HCT116 (cell line): Measurements from ENCODE around the gene ACRV1. TPM values are rescaled to one million over a fixed set of nuclear protein-coding genes. Genes with fewer than 3 reads are reported as not detected.

Experiments
- ATAC-seq: fragments of 200-7000 bp; cut with Tn5 transposase; 2 replicates; pipeline ENCODE4 v1.9.1; 2020; ENCODE audit warnings: mild to moderate bottlenecking, moderate library complexity
- BruUV-seq: library from RNA; stranded (reverse); fragments of 400-500 nt; replicated peaks from 2 replicates; lab custom pipeline; 2021; lab: Mats Ljungman, UMichigan
- CTCF ChIA-PET: fragments of 300-600 bp; sonication (Branson Sonifier 250); formaldehyde crosslinking; loops from one replicate; lab custom pipeline; 2021; ENCODE audit warnings: antibody characterized with exemption; lab: Charles Lee
- POLR2A ChIA-PET: fragments of 300-600, 350-600 bp; sonication (Branson Sonifier 250); formaldehyde crosslinking; loops from one replicate; lab custom pipeline; 2021; ENCODE audit warnings: antibody characterized with exemption; lab: Charles Lee
- RAD21 ChIA-PET, 2 experiments: fragments of 300-600 bp; sonication (Branson Sonifier 250); formaldehyde crosslinking; loops; one replicate each; lab custom pipeline; 2023; ENCODE audit warnings: low total read pairs in 2 of 2; ENCODE audit not compliant: uncharacterized antibody in 2 of 2, unreplicated experiment in 2 of 2, low non-redundant PET in 1 of 2; lab: Charles Lee
- DNase-seq: peaks from one replicate; pipeline ENCODE4 v3.0.0-alpha.2; 2010; ENCODE audit warnings: low read depth, low spot score
- H2AFZ ChIP-seq: fragments of 200-600 bp; shearing (Covaris generic), sonication (generic); 2 replicates; pipeline ENCODE4 v1.6.1; 2017; ENCODE audit warnings: low read depth, mixed run types, mixed read lengths, antibody characterized with exemption, low read length; ENCODE audit not compliant: poor library complexity, severe bottlenecking
- H3K27ac ChIP-seq: 2 replicates; pipeline ENCODE4 v1.5.1; 2012; ENCODE audit warnings: low read depth, low read length
- H3K27me3 ChIP-seq: fragments of 200-600 bp; sonication (generic); 2 replicates; pipeline ENCODE4 v1.6.1; 2016; ENCODE audit warnings: mixed run types, low read length, mixed read lengths; ENCODE audit not compliant: insufficient read depth
- H3K36me3 ChIP-seq, 2 experiments: fragments of 200-500 bp in 1 of 2; fragments of 200-600 bp in 1 of 2; sonication (Bioruptor generic) in 1 of 2; sonication (generic) in 1 of 2; 2 replicates each; pipeline versions ENCODE4 v1.5.1 to v1.6.1; 2014 to 2016; ENCODE audit warnings: low read length in 2 of 2, inconsistent platforms in 1 of 2, mixed read lengths in 1 of 2, mixed run types in 1 of 2; ENCODE audit not compliant: insufficient read depth in 2 of 2, control insufficient read depth in 1 of 2
- H3K4me1 ChIP-seq, 2 experiments: fragments of 200-600 bp in 1 of 2; sonication (generic) in 1 of 2; 2 replicates each; pipeline versions ENCODE4 v1.5.1 to v1.6.1; 2012 to 2017; ENCODE audit warnings: low read length in 2 of 2, inconsistent platforms in 1 of 2, mild to moderate bottlenecking in 1 of 2, mixed read lengths in 1 of 2, mixed run types in 1 of 2, moderate library complexity in 1 of 2; ENCODE audit not compliant: insufficient read depth in 2 of 2, control insufficient read depth in 1 of 2
- H3K4me2 ChIP-seq: fragments of 200-600 bp; sonication (generic); 2 replicates; pipeline ENCODE4 v1.6.1; 2017; ENCODE audit warnings: mixed run types, low read length, mixed read lengths
- H3K4me3 ChIP-seq, 2 experiments: fragments of 200-600 bp in 1 of 2; sonication (generic) in 1 of 2; replicated peaks in 1 of 2; 2 replicates each; pipeline ENCODE4 v1.5.1; 2011 to 2016; ENCODE audit warnings: low read length in 2 of 2, control low read depth in 1 of 2, low read depth in 1 of 2, mild to moderate bottlenecking in 1 of 2, mixed read lengths in 1 of 2, mixed run types in 1 of 2
- H3K79me2 ChIP-seq: fragments of 200-600 bp; sonication (generic); 2 replicates; pipeline ENCODE4 v1.6.1; 2017; ENCODE audit warnings: mild to moderate bottlenecking, mixed run types, low read length, moderate library complexity, mixed read lengths; ENCODE audit not compliant: insufficient read depth
- H3K9ac ChIP-seq: fragments of 200-600 bp; sonication (generic); 2 replicates; pipeline ENCODE4 v1.6.1; 2016; ENCODE audit warnings: low read length, mixed read lengths
- H3K9me2 ChIP-seq: fragments of 200-600 bp; sonication (generic), shearing (Covaris generic); 2 replicates; pipeline ENCODE4 v1.6.1; 2017; ENCODE audit warnings: mixed run types, mild to moderate bottlenecking, moderate library complexity; ENCODE audit not compliant: insufficient read depth
- H3K9me3 ChIP-seq, 2 experiments: fragments of 200-500 bp in 1 of 2; fragments of 200-600 bp in 1 of 2; sonication (Bioruptor generic) in 1 of 2; sonication (generic) in 1 of 2; 2 replicates each; pipeline ENCODE4 v1.6.1; 2014 to 2017; ENCODE audit warnings: low read length in 2 of 2, mixed read lengths in 2 of 2, inconsistent platforms in 1 of 2, low read depth in 1 of 2, mild to moderate bottlenecking in 1 of 2, mixed run types in 1 of 2, moderate library complexity in 1 of 2; ENCODE audit not compliant: control insufficient read depth in 1 of 2, insufficient read depth in 1 of 2
- H4K20me1 ChIP-seq: fragments of 200-600 bp; sonication (generic), shearing (Covaris generic); 2 replicates; pipeline ENCODE4 v1.6.1; 2017; ENCODE audit warnings: mixed run types, mild to moderate bottlenecking, moderate library complexity; ENCODE audit not compliant: insufficient read depth
- CBX3 ChIP-seq: IDR thresholded peaks from 2 replicates; pipeline ENCODE4 v1.6.1; 2012; ENCODE audit warnings: low read depth
- ELF1 ChIP-seq: IDR thresholded peaks from 2 replicates; pipeline ENCODE4 v1.6.1; 2012; ENCODE audit warnings: low read depth, borderline replicate concordance
- EZH2phosphoT487 ChIP-seq: fragments of 200-600 bp; IDR thresholded peaks from 2 replicates; pipeline ENCODE4 v1.6.1; 2018; ENCODE audit warnings: antibody characterized with exemption, borderline replicate concordance
- FOSL1 ChIP-seq: IDR thresholded peaks from 2 replicates; pipeline ENCODE4 v1.6.1; 2012; ENCODE audit warnings: low read depth
- JUND ChIP-seq: IDR thresholded peaks from 2 replicates; pipeline ENCODE4 v1.6.1; 2012
- POLR2A ChIP-seq: IDR thresholded peaks from 2 replicates; pipeline ENCODE4 v1.7.0; 2011; ENCODE audit warnings: borderline replicate concordance; ENCODE audit not compliant: insufficient read depth, insufficient read length; ENCODE audit errors: extremely low read depth
- POLR2AphosphoS5 ChIP-seq: IDR thresholded peaks from 2 replicates; pipeline ENCODE4 v1.6.1; 2011; ENCODE audit warnings: mild to moderate bottlenecking, low read depth, low read length, moderate library complexity
- RAD21 ChIP-seq: IDR thresholded peaks from 2 replicates; pipeline ENCODE4 v1.6.1; 2012; ENCODE audit warnings: low read depth, mild to moderate bottlenecking
- SIN3A ChIP-seq: IDR thresholded peaks from 2 replicates; pipeline ENCODE4 v1.6.1; 2012; ENCODE audit warnings: low read depth
- SP1 ChIP-seq: IDR thresholded peaks from 2 replicates; pipeline ENCODE4 v1.6.1; 2012; ENCODE audit warnings: low read depth
- SRF ChIP-seq: IDR thresholded peaks from 2 replicates; pipeline ENCODE4 v1.6.1; 2012; ENCODE audit warnings: low read depth
- TCF7L2 ChIP-seq: IDR thresholded peaks from 2 replicates; pipeline ENCODE4 v1.7.0; 2011; ENCODE audit warnings: borderline replicate concordance, inconsistent platforms; ENCODE audit not compliant: insufficient read depth, insufficient read length; ENCODE audit errors: extremely low read depth
- YY1 ChIP-seq: IDR thresholded peaks from 2 replicates; pipeline ENCODE4 v1.6.1; 2011; ENCODE audit warnings: low read length, low read depth, moderate library complexity, mild to moderate bottlenecking; ENCODE audit not compliant: insufficient replicate concordance; ENCODE audit errors: extremely low read depth
- ZFX ChIP-seq: fragments of 450-650 bp; IDR thresholded peaks from 2 replicates; pipeline ENCODE4 v1.6.1; 2017
- ZNF274 ChIP-seq: fragments of 200-500 bp; sonication (Bioruptor generic); IDR thresholded peaks from 2 replicates; pipeline ENCODE4 v1.6.1; 2014; ENCODE audit warnings: mild to moderate bottlenecking, low read depth, low read length, inconsistent platforms
- intact Hi-C: fragments of 100-400 bp; cut with micrococcal nuclease; formaldehyde crosslinking; loops from 2 replicates; pipeline ENCODE4 v1.10.0; 2022
- total RNA-seq: library from RNA; stranded (reverse); gene quantifications from one replicate; pipeline ENCODE4 v1.2.1, GENCODE V29; 2021; ENCODE audit not compliant: unreplicated experiment
- TF ChIP-seq, protein P1 (sequence below): IDR thresholded peaks from 2 replicates; pipeline ENCODE4 v1.6.1; 2011; ENCODE audit warnings: mild to moderate bottlenecking, low read length, moderate library complexity; ENCODE audit not compliant: insufficient replicate concordance; ENCODE audit errors: extremely low read depth
- TF ChIP-seq, protein P2 (sequence below): IDR thresholded peaks from 2 replicates; pipeline ENCODE4 v1.6.1; 2012
- TF ChIP-seq, protein P3 (sequence below), 3 experiments: fragments of 200-600 bp in 1 of 3; sonication (generic) in 1 of 3; IDR thresholded peaks in 2 of 3; conservative IDR thresholded peaks in 1 of 3; 2 replicates each; pipeline ENCODE4 v1.5.1; 2012 to 2017; ENCODE audit warnings: low read depth in 2 of 3, low read length in 2 of 3, antibody characterized with exemption in 1 of 3, borderline replicate concordance in 1 of 3, control low read depth in 1 of 3, mild to moderate bottlenecking in 1 of 3, mixed read lengths in 1 of 3, mixed run types in 1 of 3, moderate library complexity in 1 of 3; ENCODE audit not compliant: insufficient read depth in 1 of 3
- TF ChIP-seq, protein P4 (sequence below): IDR thresholded peaks from 2 replicates; pipeline ENCODE4 v1.6.1; 2012; ENCODE audit warnings: low read depth

The ACRV1 gene
- total RNA-seq, 1 experiment from 2014 or later, result not detected

DNA sequence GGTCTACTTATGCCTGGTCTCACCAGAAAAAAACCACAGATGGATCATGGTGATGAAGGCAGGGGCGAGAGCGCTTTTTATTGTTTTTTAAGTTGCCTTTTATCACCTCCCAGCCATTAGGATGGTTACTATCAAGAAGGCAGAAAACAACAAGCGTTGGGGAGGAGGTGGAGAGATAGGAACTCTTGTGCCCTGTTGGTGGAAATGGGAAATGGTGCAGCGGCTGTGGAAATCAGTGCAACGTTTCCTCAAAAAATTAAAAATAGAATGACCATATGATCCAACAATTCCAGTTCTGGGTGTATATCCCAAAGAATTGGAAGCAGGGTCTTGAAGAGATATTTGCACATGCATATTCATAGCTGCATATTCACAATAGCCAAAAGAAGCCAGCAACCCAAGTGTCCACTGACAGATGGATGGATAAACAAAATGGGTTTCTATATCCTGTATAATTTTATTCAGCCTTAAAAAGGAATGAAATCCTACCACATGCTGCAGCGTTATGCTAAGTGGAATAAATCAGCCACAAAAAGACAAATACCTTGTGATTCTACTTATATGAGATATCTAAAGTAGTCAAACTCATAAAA, 20.5 kb upstream of the ACRV1 start:
- no peak for DNase-seq
- H2AFZ ChIP-seq, result no peak overlapping the region
- H3K4me1 ChIP-seq, result no peaks in the 10 kb centered on the region
- no peak overlapping the region for H3K4me3 ChIP-seq
- H3K79me2 ChIP-seq, result no peaks in the 10 kb centered on the region
- ChIA-PET CTCF (no interaction called here), RAD21 (no interaction called here), POLR2A (no interaction called here)
- no peak overlapping the region for H3K4me2 ChIP-seq
- no peaks in the 10 kb centered on the region for H4K20me1 ChIP-seq
- ATAC-seq, result no peak
- TF ChIP-seq, protein P1, sequence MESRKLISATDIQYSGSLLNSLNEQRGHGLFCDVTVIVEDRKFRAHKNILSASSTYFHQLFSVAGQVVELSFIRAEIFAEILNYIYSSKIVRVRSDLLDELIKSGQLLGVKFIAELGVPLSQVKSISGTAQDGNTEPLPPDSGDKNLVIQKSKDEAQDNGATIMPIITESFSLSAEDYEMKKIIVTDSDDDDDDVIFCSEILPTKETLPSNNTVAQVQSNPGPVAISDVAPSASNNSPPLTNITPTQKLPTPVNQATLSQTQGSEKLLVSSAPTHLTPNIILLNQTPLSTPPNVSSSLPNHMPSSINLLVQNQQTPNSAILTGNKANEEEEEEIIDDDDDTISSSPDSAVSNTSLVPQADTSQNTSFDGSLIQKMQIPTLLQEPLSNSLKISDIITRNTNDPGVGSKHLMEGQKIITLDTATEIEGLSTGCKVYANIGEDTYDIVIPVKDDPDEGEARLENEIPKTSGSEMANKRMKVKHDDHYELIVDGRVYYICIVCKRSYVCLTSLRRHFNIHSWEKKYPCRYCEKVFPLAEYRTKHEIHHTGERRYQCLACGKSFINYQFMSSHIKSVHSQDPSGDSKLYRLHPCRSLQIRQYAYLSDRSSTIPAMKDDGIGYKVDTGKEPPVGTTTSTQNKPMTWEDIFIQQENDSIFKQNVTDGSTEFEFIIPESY, result no peak
- TF ChIP-seq FOSL1, result no peak
- TF ChIP-seq TCF7L2, result no peak
- TF ChIP-seq YY1, result no peak
- no peak for TF ChIP-seq ZNF274
- TF ChIP-seq SRF, result no peak
- no peak for TF ChIP-seq ZFX
- no peak for TF ChIP-seq POLR2A
- TF ChIP-seq EZH2phosphoT487, result no peak
- TF ChIP-seq ELF1, result no peak
- no peak for TF ChIP-seq JUND
- TF ChIP-seq RAD21, result no peak
- TF ChIP-seq, protein P2, sequence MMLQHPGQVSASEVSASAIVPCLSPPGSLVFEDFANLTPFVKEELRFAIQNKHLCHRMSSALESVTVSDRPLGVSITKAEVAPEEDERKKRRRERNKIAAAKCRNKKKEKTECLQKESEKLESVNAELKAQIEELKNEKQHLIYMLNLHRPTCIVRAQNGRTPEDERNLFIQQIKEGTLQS, result no peak
- TF ChIP-seq CBX3, result no peak
- no peak for TF ChIP-seq POLR2AphosphoS5
- TF ChIP-seq SP1, result no peak
- no peak for TF ChIP-seq SIN3A
- TF ChIP-seq, protein P3, sequence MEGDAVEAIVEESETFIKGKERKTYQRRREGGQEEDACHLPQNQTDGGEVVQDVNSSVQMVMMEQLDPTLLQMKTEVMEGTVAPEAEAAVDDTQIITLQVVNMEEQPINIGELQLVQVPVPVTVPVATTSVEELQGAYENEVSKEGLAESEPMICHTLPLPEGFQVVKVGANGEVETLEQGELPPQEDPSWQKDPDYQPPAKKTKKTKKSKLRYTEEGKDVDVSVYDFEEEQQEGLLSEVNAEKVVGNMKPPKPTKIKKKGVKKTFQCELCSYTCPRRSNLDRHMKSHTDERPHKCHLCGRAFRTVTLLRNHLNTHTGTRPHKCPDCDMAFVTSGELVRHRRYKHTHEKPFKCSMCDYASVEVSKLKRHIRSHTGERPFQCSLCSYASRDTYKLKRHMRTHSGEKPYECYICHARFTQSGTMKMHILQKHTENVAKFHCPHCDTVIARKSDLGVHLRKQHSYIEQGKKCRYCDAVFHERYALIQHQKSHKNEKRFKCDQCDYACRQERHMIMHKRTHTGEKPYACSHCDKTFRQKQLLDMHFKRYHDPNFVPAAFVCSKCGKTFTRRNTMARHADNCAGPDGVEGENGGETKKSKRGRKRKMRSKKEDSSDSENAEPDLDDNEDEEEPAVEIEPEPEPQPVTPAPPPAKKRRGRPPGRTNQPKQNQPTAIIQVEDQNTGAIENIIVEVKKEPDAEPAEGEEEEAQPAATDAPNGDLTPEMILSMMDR (IDR thresholded peaks at IDR 0.05 in 2 of 3, conservative IDR thresholded peaks at IDR 0.05 in 1 of 3; ENCODE audit: borderline replicate concordance in 1 of 3, insufficient read depth in 1 of 3, low read depth in 2 of 3, low read length in 2 of 3), result no peak
- TF ChIP-seq, protein P4, sequence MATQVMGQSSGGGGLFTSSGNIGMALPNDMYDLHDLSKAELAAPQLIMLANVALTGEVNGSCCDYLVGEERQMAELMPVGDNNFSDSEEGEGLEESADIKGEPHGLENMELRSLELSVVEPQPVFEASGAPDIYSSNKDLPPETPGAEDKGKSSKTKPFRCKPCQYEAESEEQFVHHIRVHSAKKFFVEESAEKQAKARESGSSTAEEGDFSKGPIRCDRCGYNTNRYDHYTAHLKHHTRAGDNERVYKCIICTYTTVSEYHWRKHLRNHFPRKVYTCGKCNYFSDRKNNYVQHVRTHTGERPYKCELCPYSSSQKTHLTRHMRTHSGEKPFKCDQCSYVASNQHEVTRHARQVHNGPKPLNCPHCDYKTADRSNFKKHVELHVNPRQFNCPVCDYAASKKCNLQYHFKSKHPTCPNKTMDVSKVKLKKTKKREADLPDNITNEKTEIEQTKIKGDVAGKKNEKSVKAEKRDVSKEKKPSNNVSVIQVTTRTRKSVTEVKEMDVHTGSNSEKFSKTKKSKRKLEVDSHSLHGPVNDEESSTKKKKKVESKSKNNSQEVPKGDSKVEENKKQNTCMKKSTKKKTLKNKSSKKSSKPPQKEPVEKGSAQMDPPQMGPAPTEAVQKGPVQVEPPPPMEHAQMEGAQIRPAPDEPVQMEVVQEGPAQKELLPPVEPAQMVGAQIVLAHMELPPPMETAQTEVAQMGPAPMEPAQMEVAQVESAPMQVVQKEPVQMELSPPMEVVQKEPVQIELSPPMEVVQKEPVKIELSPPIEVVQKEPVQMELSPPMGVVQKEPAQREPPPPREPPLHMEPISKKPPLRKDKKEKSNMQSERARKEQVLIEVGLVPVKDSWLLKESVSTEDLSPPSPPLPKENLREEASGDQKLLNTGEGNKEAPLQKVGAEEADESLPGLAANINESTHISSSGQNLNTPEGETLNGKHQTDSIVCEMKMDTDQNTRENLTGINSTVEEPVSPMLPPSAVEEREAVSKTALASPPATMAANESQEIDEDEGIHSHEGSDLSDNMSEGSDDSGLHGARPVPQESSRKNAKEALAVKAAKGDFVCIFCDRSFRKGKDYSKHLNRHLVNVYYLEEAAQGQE, result no peak
- BruUV-seq, result no TSS peak
- no peaks in the 10 kb centered on the region for H3K9me2 ChIP-seq
- H3K27me3 ChIP-seq, result no peaks in the 10 kb centered on the region
- no peak overlapping the region for H3K9ac ChIP-seq
- H3K9me3 ChIP-seq, result no peaks in the 10 kb centered on the region
- no peak overlapping the region for H3K27ac ChIP-seq
- no peaks in the 10 kb centered on the region for H3K36me3 ChIP-seq
- intact Hi-C loops, result no loop called here
